Activated CD4-positive, alpha-beta T cell treated with anti-CD3 and anti-CD28 coated beads for 36 hours (primary cell): ENCODE results near the gene ZIC4. TPM values are rescaled to one million over a fixed set of nuclear protein-coding genes. Genes with fewer than 3 reads are reported as not detected.

Source experiments
- ATAC-seq: fragments of 200-7000 bp; cut with Tn5 transposase; one replicate; pipeline ENCODE4 v1.10.0; 2021; ENCODE audit warnings: mild to moderate bottlenecking, moderate library complexity
- CTCF ChIA-PET: fragments of 350-600 bp; sonication (Branson Sonifier 250); formaldehyde crosslinking; loops from one replicate; lab custom pipeline; 2021; ENCODE audit warnings: antibody characterized with exemption; lab: Charles Lee
- POLR2A ChIA-PET: fragments of 350-600 bp; sonication (Branson Sonifier 250); formaldehyde crosslinking; loops from one replicate; lab custom pipeline; 2021; ENCODE audit warnings: antibody characterized with exemption, inconsistent platforms; lab: Charles Lee
- DNase-seq: peaks from one replicate; pipeline ENCODE4 v3.0.0-alpha.2; 2020
- H3K27ac Mint-ChIP-seq: one replicate; pipeline ENCODE4 v1.8.0; 2021; ENCODE audit warnings: mixed read lengths
- H3K27me3 Mint-ChIP-seq: one replicate; pipeline ENCODE4 v1.8.0; 2021; ENCODE audit warnings: mixed read lengths
- H3K36me3 Mint-ChIP-seq: one replicate; pipeline ENCODE4 v1.8.0; 2021; ENCODE audit warnings: low read depth, mixed read lengths
- H3K4me1 Mint-ChIP-seq: one replicate; pipeline ENCODE4 v1.8.0; 2021; ENCODE audit warnings: mixed read lengths
- H3K4me3 Mint-ChIP-seq: one replicate; pipeline ENCODE4 v1.8.0; 2021; ENCODE audit warnings: mild to moderate bottlenecking, moderate library complexity, mixed read lengths
- H3K9me3 Mint-ChIP-seq: one replicate; pipeline ENCODE4 v1.8.0; 2021; ENCODE audit warnings: low read depth, mixed read lengths
- intact Hi-C, 2 experiments: fragments of 100-400 bp; cut with DNase I in 1 of 2; cut with micrococcal nuclease in 1 of 2; formaldehyde crosslinking; loops; one replicate each; pipeline versions ENCODE4 v1.14.2 to v1.15.1; 2022 to 2024; cut with DNase I, micrococcal nuclease
- total RNA-seq, 2 experiments: library from RNA; stranded (reverse); gene quantifications; one replicate each; pipeline ENCODE4 v1.2.3, GENCODE V29; 2021

The ZIC4 gene
- total RNA-seq, 2 experiments from 2014 or later = not detected

GRCh38 chr3:147410526-147411237 is 4.3 kb upstream of the ZIC4 start:
- peaks cover 44% of the 10 kb centered on the region for H3K4me1 Mint-ChIP-seq
- peaks cover 7% of the 10 kb centered on the region for H3K9me3 Mint-ChIP-seq
- ChIA-PET CTCF (no interaction called here), POLR2A (no interaction called here)
- ATAC-seq (no peak), DNase-seq (peak; percentile 31)
- no peak overlapping the region for H3K27ac Mint-ChIP-seq
- peak overlapping the region; percentile 54 for H3K4me3 Mint-ChIP-seq
- H3K27me3 Mint-ChIP-seq = peaks cover 73% of the 10 kb centered on the region
- H3K36me3 Mint-ChIP-seq = peaks cover 22% of the 10 kb centered on the region
- intact Hi-C loops = loop anchor here (2.0 to 10.0 kb wide), 4 partner anchors 14 to 53 kb away; no protein-coding TSS in a partner anchor

- CTCF ChIA-PET = no interaction called here
- Mint-ChIP-seq H3K9me3 (peaks cover 5% of the 10 kb centered on the region), H3K27me3 (peaks cover 73% of the 10 kb centered on the region), H3K4me3 (no peak overlapping the region), H3K4me1 (peaks cover 44% of the 10 kb centered on the region), H3K27ac (no peak overlapping the region), H3K36me3 (peaks cover 22% of the 10 kb centered on the region)
- POLR2A ChIA-PET = no interaction called here
- ATAC-seq (no peak), DNase-seq (no peak)
- intact Hi-C loops = loop anchor here (2.0 to 10.0 kb wide), 4 partner anchors 15 to 53 kb away; no protein-coding TSS in a partner anchor
These were observed 3.8 kb upstream of the ZIC4 start for GRCh38 chr3:147410116-147410525.

- POLR2A ChIA-PET = no interaction called here
- Mint-ChIP-seq H3K27ac (no peak within 1 kb of the TSS), H3K9me3 (peaks cover 5% of the 10 kb centered on the region), H3K27me3 (peaks cover 72% of the 10 kb centered on the region), H3K4me1 (peaks cover 44% of the 10 kb centered on the region), H3K4me3 (peak within 1 kb of the TSS; percentile 40), H3K36me3 (peaks cover 22% of the 10 kb centered on the region)
- intact Hi-C loops = loop anchor here (2.0 to 10.0 kb wide), 5 partner anchors 15 to 52 kb away; no protein-coding TSS in a partner anchor
- no peak for ATAC-seq
- DNase-seq = no peak
- CTCF ChIA-PET = no interaction called here
These were observed 3.1 kb upstream of the ZIC4 start, which contains the start of gene ZIC1 for GRCh38 chr3:147409143-147410115. TSS of gene ZIC1 (plus strand) at chr3:147409365. CDS start at chr3:147410113, 748 bp downstream.

GRCh38 chr3:147408188-147409100 is 2.1 kb upstream of the ZIC4 start:
- H3K9me3 Mint-ChIP-seq = peaks cover 5% of the 10 kb centered on the region
- DNase-seq (no peak), ATAC-seq (no peak)
- H3K36me3 Mint-ChIP-seq = peaks cover 22% of the 10 kb centered on the region
- CTCF ChIA-PET = no interaction called here
- H3K27me3 Mint-ChIP-seq = peaks cover 75% of the 10 kb centered on the region
- intact Hi-C loops = loop anchor here in 1 of 2 experiments (2.0 kb wide), 1 partner anchor 14 kb away; no protein-coding TSS in a partner anchor
- POLR2A ChIA-PET = no interaction called here
- peak overlapping the region; percentile 40 for H3K4me3 Mint-ChIP-seq
- peaks cover 41% of the 10 kb centered on the region for H3K4me1 Mint-ChIP-seq
- no peak overlapping the region for H3K27ac Mint-ChIP-seq

GRCh38 chr3:147407498-147408187 is 1.3 kb upstream of the ZIC4 start:
- intact Hi-C loops = loop anchor here in 1 of 2 experiments (2.0 kb wide), 1 partner anchor 13 kb away; no protein-coding TSS in a partner anchor
- DNase-seq = no peak
- H3K27me3 Mint-ChIP-seq = peaks cover 74% of the 10 kb centered on the region
- POLR2A ChIA-PET = no interaction called here
- peak overlapping the region; percentile 40 for H3K4me3 Mint-ChIP-seq
- H3K27ac Mint-ChIP-seq = no peak overlapping the region
- H3K4me1 Mint-ChIP-seq = peaks cover 35% of the 10 kb centered on the region
- H3K36me3 Mint-ChIP-seq = peaks cover 18% of the 10 kb centered on the region
- CTCF ChIA-PET = no interaction called here
- H3K9me3 Mint-ChIP-seq = peaks cover 5% of the 10 kb centered on the region
- ATAC-seq = no peak

GRCh38 chr3:147407114-147407497 is 763 bp upstream of the ZIC4 start:
- intact Hi-C loops = no loop called here
- H3K27me3 Mint-ChIP-seq = peaks cover 76% of the 10 kb centered on the region
- no peak overlapping the region for H3K4me3 Mint-ChIP-seq
- ChIA-PET POLR2A (no interaction called here), CTCF (no interaction called here)
- no peak overlapping the region for H3K27ac Mint-ChIP-seq
- peaks cover 30% of the 10 kb centered on the region for H3K4me1 Mint-ChIP-seq
- ATAC-seq = no peak
- peaks cover 5% of the 10 kb centered on the region for H3K9me3 Mint-ChIP-seq
- peaks cover 18% of the 10 kb centered on the region for H3K36me3 Mint-ChIP-seq
- DNase-seq = no peak

- Mint-ChIP-seq H3K27me3 (peaks cover 73% of the 10 kb centered on the region), H3K4me3 (no peak overlapping the region), H3K9me3 (peaks cover 5% of the 10 kb centered on the region), H3K4me1 (peaks cover 17% of the 10 kb centered on the region), H3K27ac (no peak overlapping the region), H3K36me3 (peaks cover 18% of the 10 kb centered on the region)
- intact Hi-C loops = no loop called here
- CTCF ChIA-PET = no interaction called here
- DNase-seq (no peak), ATAC-seq (no peak)
- POLR2A ChIA-PET = no interaction called here
These were observed 914 bp downstream of the ZIC4 start for GRCh38 chr3:147405231-147406027.

- Mint-ChIP-seq H3K4me3 (no peak overlapping the region), H3K4me1 (peaks cover 17% of the 10 kb centered on the region), H3K27ac (no peak overlapping the region), H3K9me3 (peaks cover 5% of the 10 kb centered on the region), H3K36me3 (peaks cover 18% of the 10 kb centered on the region), H3K27me3 (peaks cover 73% of the 10 kb centered on the region)
- CTCF ChIA-PET = no interaction called here
- intact Hi-C loops = no loop called here
- POLR2A ChIA-PET = no interaction called here
- ATAC-seq = no peak
- DNase-seq = no peak
These were observed 1.5 kb downstream of the ZIC4 start for GRCh38 chr3:147404800-147405230.

GRCh38 chr3:147404000-147404799 is 2.1 kb downstream of the ZIC4 start:
- Mint-ChIP-seq H3K4me3 (no peak overlapping the region), H3K27me3 (peaks cover 74% of the 10 kb centered on the region), H3K9me3 (peaks cover 5% of the 10 kb centered on the region), H3K27ac (no peak overlapping the region), H3K36me3 (peaks cover 14% of the 10 kb centered on the region), H3K4me1 (peaks cover 14% of the 10 kb centered on the region)
- POLR2A ChIA-PET = no interaction called here
- intact Hi-C loops = no loop called here
- ATAC-seq (no peak), DNase-seq (no peak)
- CTCF ChIA-PET = no interaction called here
